SK-N-SH treated with all-trans-retinoic acid at 6 μM for 48 hours (cell line): Measurements from ENCODE around the gene ORM1.

Source experiments
- ATAC-seq: fragments of 200-7000 bp; cut with Tn5 transposase; 3 replicates; pipeline ENCODE4 v1.9.1; 2020; ENCODE audit warnings: mild to moderate bottlenecking, moderate library complexity
- ARNTL ChIP-seq: fragments of 450-650 bp; formaldehyde crosslinking; IDR thresholded peaks from 2 replicates; pipeline ENCODE4 v1.5.0; 2020; ENCODE audit warnings: low read depth, mild to moderate bottlenecking, moderate library complexity, borderline replicate concordance
- BACH2 ChIP-seq: fragments of 250-450 bp; sonication (Bioruptor Pico); IDR thresholded peaks from 2 replicates; pipeline ENCODE4 v1.9.0; 2021; ENCODE audit warnings: mild to moderate bottlenecking, borderline replicate concordance
- CREB5 ChIP-seq: fragments of 250-450 bp; sonication (Bioruptor Pico); IDR thresholded peaks from 2 replicates; pipeline ENCODE4 v1.5.1; 2020; ENCODE audit warnings: low read depth, mild to moderate bottlenecking, moderate library complexity
- ESRRG ChIP-seq: fragments of 250-450 bp; sonication (Bioruptor Pico); IDR thresholded peaks from 2 replicates; pipeline ENCODE4 v1.6.1; 2021; ENCODE audit warnings: mild to moderate bottlenecking
- GLIS3 ChIP-seq: fragments of 250-450 bp; sonication (Bioruptor Pico); IDR thresholded peaks from 2 replicates; pipeline ENCODE4 v1.5.0; 2020; ENCODE audit warnings: mild to moderate bottlenecking, moderate library complexity
- ISL1 ChIP-seq: fragments of 250-450 bp; sonication (Bioruptor Pico); IDR thresholded peaks from 2 replicates; pipeline ENCODE4 v2.1.2; 2022; ENCODE audit warnings: mild to moderate bottlenecking, moderate library complexity
- OSR1 ChIP-seq: fragments of 250-450 bp; sonication (Bioruptor Pico); IDR thresholded peaks from 2 replicates; pipeline ENCODE4 v1.8.0; 2022; ENCODE audit warnings: moderate library complexity, mild to moderate bottlenecking, inconsistent platforms
- PATZ1 ChIP-seq: fragments of 250-450 bp; sonication (Bioruptor Pico); IDR thresholded peaks from 2 replicates; pipeline ENCODE4 v1.8.0; 2020; ENCODE audit warnings: mild to moderate bottlenecking, moderate library complexity, borderline replicate concordance
- POU6F1 ChIP-seq: fragments of 250-450 bp; sonication (Bioruptor Pico); IDR thresholded peaks from 2 replicates; pipeline ENCODE4 v1.8.0; 2021; ENCODE audit warnings: low read depth, mild to moderate bottlenecking, moderate library complexity, borderline replicate concordance
- RARB ChIP-seq: fragments of 250-450 bp; sonication (Bioruptor Pico); IDR thresholded peaks from 2 replicates; pipeline ENCODE4 v1.8.0; 2021; ENCODE audit warnings: mild to moderate bottlenecking, moderate library complexity
- TCF4 ChIP-seq: fragments of 250-450 bp; sonication (Bioruptor Pico); IDR thresholded peaks from 2 replicates; pipeline ENCODE4 v1.8.0; 2021; ENCODE audit warnings: mild to moderate bottlenecking, moderate library complexity, borderline replicate concordance
- TSHZ2 ChIP-seq: fragments of 250-450 bp; sonication (Bioruptor Pico); IDR thresholded peaks from 2 replicates; pipeline ENCODE4 v1.5.0; 2020; ENCODE audit warnings: mild to moderate bottlenecking, moderate library complexity
- ZC3H10 ChIP-seq: fragments of 250-450 bp; sonication (Bioruptor Pico); IDR thresholded peaks from 2 replicates; pipeline ENCODE4 v1.5.1; 2021; ENCODE audit warnings: mild to moderate bottlenecking, moderate library complexity
- ZFP3 ChIP-seq: fragments of 250-450 bp; sonication (Bioruptor Pico); IDR thresholded peaks from 2 replicates; pipeline ENCODE4 v1.5.0; 2020; ENCODE audit warnings: mild to moderate bottlenecking, moderate library complexity
- ZFP30 ChIP-seq: fragments of 450-650 bp; formaldehyde crosslinking; IDR thresholded peaks from 2 replicates; pipeline ENCODE4 v1.5.0; 2022; ENCODE audit warnings: mild to moderate bottlenecking, moderate library complexity
- ZNF565 ChIP-seq: fragments of 450-650 bp; formaldehyde crosslinking; conservative IDR thresholded peaks from 2 replicates; pipeline ENCODE4 v1.5.0; 2020; ENCODE audit warnings: low read depth, mild to moderate bottlenecking, moderate library complexity
- ZNF70 ChIP-seq: fragments of 450-650 bp; formaldehyde crosslinking; IDR thresholded peaks from 2 replicates; pipeline ENCODE4 v1.5.0; 2020; ENCODE audit warnings: mild to moderate bottlenecking, moderate library complexity
- ZNF8 ChIP-seq: fragments of 450-650 bp; formaldehyde crosslinking; IDR thresholded peaks from 2 replicates; pipeline ENCODE4 v1.5.0; 2020; ENCODE audit warnings: mild to moderate bottlenecking, moderate library complexity

The ORM1 gene

GRCh38 chr9:114366334-114367128 lies 43.6 kb downstream of the ORM1 start:
- ATAC-seq, result peak; percentile 77
- TF ChIP-seq CREB5 (CRISPR knock-in tag), result no peak

GRCh38 chr9:114367366-114367765 lies 44.5 kb downstream of the ORM1 start:
- no peak for ATAC-seq
- no peak for TF ChIP-seq RARB (CRISPR knock-in tag)
- no peak for TF ChIP-seq BACH2 (CRISPR knock-in tag)
- no peak for TF ChIP-seq ESRRG (CRISPR knock-in tag)
- TF ChIP-seq ISL1 (CRISPR knock-in tag), result no peak
- no peak for TF ChIP-seq GLIS3
- no peak for TF ChIP-seq ZNF565 (CRISPR knock-in tag)
- no peak for TF ChIP-seq OSR1 (CRISPR knock-in tag)
- TF ChIP-seq POU6F1, result no peak
- no peak for TF ChIP-seq TSHZ2 (CRISPR knock-in tag)
- no peak for TF ChIP-seq TCF4
- no peak for TF ChIP-seq ZNF8 (CRISPR knock-in tag)
- TF ChIP-seq ZNF70 (CRISPR knock-in tag), result no peak
- TF ChIP-seq CREB5 (CRISPR knock-in tag), result no peak
- TF ChIP-seq ZFP3, result no peak
- no peak for TF ChIP-seq ZC3H10 (CRISPR knock-in tag)
- no peak for TF ChIP-seq PATZ1 (CRISPR knock-in tag)
- TF ChIP-seq ARNTL (CRISPR knock-in tag), result no peak
- TF ChIP-seq ZFP30 (CRISPR knock-in tag), result no peak

- TF ChIP-seq BACH2 (CRISPR knock-in tag) (no peak), RARB (CRISPR knock-in tag) (no peak), ZFP3 (no peak), ZNF8 (CRISPR knock-in tag) (no peak), ARNTL (CRISPR knock-in tag) (no peak), ZFP30 (CRISPR knock-in tag) (no peak)
- no peak for ATAC-seq
These were observed 45.1 kb downstream of the ORM1 start for GRCh38 chr9:114367772-114368569.
